ENCODE measurements around the gene MGLL. TPM values are rescaled to one million over a fixed set of nuclear protein-coding genes. Genes with fewer than 3 reads are reported as not detected.

MGLL gene
- total RNA-seq, 3 donors from 2014 or later: 212 to 515 (median 221) TPM

GRCh38 chr3:127680798-127681221 lies 141.5 kb downstream of the MGLL start:
- DNase-seq: peak in 1 of 3 donors; percentile 22
- H3K4me3 ChIP-seq: no peak overlapping the region
- no peak for TF ChIP-seq CTCF (IDR thresholded peaks at IDR 0.05)
- intact Hi-C loops (cut with DNase I, micrococcal nuclease): no loop called here
- no peak for ATAC-seq
- no peaks in the 10 kb centered on the region for H3K9me3 ChIP-seq
- H3K36me3 ChIP-seq (ENCODE audit: low read depth): no peaks in the 10 kb centered on the region
- peaks cover under 1% of the 10 kb centered on the region for H3K4me1 ChIP-seq (ENCODE audit: low read depth)

GRCh38 chr3:127680146-127680661 lies 142.1 kb downstream of the MGLL start:
- TF ChIP-seq CTCF (IDR thresholded peaks at IDR 0.05): no peak
- Histone ChIP-seq H3K36me3 (ENCODE audit: low read depth) (no peaks in the 10 kb centered on the region), H3K9me3 (no peaks in the 10 kb centered on the region), H3K4me3 (no peak overlapping the region), H3K4me1 (ENCODE audit: low read depth) (peaks cover 6% of the 10 kb centered on the region)
- no peak for ATAC-seq
- peak in 2 of 3 donors; percentile 20 to 43 for DNase-seq
- intact Hi-C loops (cut with DNase I, micrococcal nuclease): no loop called here

GRCh38 chr3:127679534-127680145 lies 142.7 kb downstream of the MGLL start:
- peak; percentile 1 to 36 (median 20) for DNase-seq
- no peak for ATAC-seq
- Histone ChIP-seq H3K4me1 (ENCODE audit: low read depth) (peaks cover 9% of the 10 kb centered on the region), H3K36me3 (ENCODE audit: low read depth) (no peaks in the 10 kb centered on the region), H3K4me3 (no peak overlapping the region), H3K9me3 (no peaks in the 10 kb centered on the region)
- intact Hi-C loops (cut with DNase I, micrococcal nuclease): no loop called here
- no peak for TF ChIP-seq CTCF (IDR thresholded peaks at IDR 0.05)

GRCh38 chr3:127678611-127679533 lies 143.4 kb downstream of the MGLL start:
- TF ChIP-seq CTCF (IDR thresholded peaks at IDR 0.05): no peak
- Histone ChIP-seq H3K4me3 (no peak overlapping the region), H3K4me1 (ENCODE audit: low read depth) (peaks cover 9% of the 10 kb centered on the region), H3K9me3 (no peaks in the 10 kb centered on the region), H3K36me3 (ENCODE audit: low read depth) (no peaks in the 10 kb centered on the region)
- ATAC-seq (no peak), DNase-seq (peak; percentile 2 to 40 (median 18))
- intact Hi-C loops (cut with DNase I, micrococcal nuclease): no loop called here

GRCh38 chr3:127678315-127678599 lies 144.1 kb downstream of the MGLL start:
- DNase-seq (no peak), ATAC-seq (no peak)
- H3K9me3 ChIP-seq: no peaks in the 10 kb centered on the region
- peaks cover 9% of the 10 kb centered on the region for H3K4me1 ChIP-seq (ENCODE audit: low read depth)
- no peak for TF ChIP-seq CTCF (IDR thresholded peaks at IDR 0.05)
- no peak overlapping the region for H3K4me3 ChIP-seq
- no peaks in the 10 kb centered on the region for H3K36me3 ChIP-seq (ENCODE audit: low read depth)
- intact Hi-C loops (cut with DNase I, micrococcal nuclease): no loop called here

Data from mucosa of descending colon (tissue), 3 donors.